Fibroblast of the conjunctiva (primary cell): ENCODE measurements around the gene TMEM201.
"Not testable (repeated sequence)": the region's sequence is repeated elsewhere in the genome, so short reads cannot be mapped to it uniquely, and the experiment has no call there.

Experiments used
- DNase-seq: peaks from one replicate; pipeline ENCODE4 v3.0.0-alpha.2; 2010; ENCODE audit warnings: low read depth

TMEM201 gene

DNA sequence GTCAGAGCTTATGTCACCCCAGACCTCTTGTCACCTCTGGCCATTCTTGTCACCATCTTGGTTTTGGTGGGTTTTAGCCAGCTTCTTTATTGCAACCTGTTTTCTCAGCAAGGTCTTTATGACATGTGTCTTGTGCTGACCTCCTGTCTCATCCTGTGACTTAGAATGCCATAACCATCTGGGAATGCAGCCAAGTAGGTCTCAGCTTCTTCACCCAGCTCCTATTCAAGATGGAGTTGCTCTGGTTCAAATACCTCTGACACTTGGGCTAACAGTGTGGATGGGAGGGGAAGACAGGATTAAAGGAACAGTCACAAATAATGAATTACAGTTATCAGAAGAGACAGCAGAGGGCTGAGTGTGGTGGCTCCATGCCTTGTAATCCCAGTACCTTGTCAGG lies 32.3 kb downstream of the TMEM201 start:
- no peak for DNase-seq

DNA sequence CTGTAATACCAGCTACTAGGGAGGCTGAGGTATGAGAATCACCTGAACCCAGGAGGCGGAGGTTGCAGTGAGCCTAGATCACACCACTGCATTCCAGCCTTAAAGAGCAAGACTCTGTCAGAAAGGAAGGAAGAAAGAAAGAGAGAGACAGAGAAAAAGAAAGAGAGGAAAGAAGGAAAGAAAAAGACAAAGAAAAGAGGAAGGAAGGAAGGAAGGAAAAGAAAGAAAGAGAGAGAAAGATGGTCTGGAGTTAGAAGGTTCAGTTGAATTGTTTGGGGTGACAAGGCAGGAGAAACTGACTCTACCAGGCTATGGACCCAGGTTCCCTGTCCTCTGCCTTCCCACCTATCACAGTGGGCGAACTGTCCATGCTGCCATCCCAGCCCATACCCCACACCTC lies 35.4 kb downstream of the TMEM201 start:
- no peak for DNase-seq

DNA sequence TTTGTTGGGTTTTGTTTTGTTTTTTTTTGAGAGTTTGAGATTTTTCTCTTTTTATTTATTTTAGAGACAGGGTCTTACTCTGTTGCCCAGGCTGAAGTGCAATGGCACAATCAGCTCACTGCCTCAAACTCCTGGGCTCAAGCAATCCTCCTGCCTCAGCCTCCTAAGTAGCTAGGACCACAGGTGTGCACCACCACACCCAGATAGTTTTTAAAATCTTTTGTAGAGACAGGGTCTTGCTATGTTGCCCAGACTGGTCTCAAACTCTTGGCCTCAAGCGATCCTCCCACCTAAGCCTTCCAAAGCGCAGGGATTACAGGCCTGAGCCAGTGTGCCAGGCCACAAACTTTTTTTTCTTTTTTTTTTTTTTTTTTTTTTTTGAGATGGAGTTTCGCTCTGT lies 36.3 kb downstream of the TMEM201 start:
- not testable (repeated sequence) for DNase-seq

DNA sequence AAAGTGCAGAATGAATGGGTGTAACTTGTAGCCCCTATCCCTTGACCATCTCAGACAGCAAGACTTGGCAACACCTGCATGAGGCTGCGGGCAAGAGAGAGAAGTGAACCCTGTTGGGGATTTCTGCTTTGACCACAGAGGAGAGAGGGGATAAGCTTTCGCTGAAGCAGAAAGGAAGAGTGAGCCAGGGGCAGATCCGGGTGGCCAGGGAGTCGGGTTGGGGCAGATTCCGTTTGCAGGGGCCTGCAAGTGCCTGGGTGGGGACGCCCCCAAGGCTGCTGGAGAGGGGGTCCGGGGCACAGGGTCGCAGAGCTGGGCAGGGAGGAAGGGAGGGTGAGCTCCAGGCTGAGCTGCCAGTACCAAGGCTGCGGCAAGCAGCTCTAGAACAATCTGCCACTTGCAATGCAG lies 37.5 kb downstream of the TMEM201 start:
- DNase-seq, result no peak

DNA sequence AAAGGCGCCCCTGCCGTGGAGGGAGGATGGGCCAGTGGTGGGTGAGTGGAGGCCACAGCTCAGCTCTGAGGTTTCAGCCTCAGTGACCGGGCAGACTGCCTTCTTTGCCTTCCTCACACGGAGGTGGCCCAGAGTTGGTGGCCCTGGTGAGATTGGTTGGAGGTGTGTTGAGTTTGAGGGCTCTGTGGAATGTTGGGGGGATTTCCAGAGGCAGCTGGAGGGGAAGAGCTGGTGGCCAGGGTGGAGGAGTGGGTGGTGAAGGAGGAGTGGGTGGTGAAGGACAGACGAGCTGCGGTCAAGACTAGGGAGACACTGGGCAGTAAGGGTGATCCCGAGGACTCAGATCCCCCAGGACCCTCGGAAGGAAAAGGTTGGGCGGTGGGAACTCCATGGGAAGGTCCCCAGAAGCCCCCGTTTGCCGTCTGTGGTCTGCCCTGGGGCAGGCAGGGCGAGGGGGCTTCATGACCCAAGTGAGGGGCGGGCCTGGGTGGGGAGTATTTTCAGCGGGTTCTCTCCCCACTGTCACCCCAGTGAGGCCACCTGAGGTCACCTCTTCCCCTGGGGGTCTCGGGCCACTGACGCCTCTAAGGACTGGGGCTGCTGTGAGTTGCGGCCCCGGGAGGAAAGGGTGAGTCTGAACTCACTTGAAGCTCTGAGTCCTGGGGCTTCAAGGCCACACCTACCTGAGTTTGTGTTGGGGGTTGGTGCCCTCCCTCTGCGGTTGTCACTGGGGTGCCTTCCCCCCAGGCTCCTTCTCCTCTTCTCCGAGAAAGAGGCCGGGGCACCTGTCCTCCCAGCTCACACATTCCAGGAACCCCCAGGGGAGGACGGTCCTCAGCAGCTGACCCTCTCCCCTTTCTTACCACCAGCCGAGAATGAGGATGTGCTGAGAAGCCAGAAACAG lies 40.1 kb downstream of the TMEM201 start:
- no peak for DNase-seq

DNA sequence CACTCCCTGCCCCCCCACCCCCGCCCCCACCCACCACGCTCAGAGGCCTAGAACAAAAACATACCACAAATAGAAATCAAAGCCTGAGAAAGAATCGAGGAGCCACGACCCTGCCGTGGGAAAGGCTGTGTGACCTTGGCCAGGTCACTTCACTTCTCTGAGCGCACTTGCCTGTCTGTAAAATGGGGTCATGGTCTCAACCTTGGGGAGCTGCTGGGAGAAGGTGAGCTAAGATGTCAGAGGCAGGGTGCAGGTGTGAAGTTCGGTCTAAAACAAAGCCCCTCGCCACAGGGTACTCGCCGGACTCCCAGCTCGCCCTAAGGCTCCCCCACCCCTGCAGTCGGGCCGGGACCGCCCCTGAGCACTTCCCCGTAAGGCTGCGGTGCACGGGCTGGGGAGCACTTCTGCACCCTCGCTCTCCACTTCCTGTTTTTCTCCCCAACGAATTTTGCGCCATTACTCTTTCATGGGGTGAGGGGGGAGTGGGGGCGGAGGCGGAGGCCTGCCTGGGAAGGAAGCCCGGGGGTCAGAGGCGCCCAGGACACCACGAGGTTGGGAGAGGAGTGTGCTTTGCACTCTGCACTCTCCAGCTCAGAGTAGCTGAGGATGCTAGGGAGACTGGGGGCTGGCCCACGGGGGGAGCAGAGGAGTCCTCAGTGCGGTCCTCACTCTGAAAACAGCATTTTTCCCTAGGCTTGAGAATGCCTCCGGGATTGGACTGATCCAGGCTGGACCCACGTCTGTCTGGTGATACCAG lies 40.9 kb downstream of the TMEM201 start:
- no peak for DNase-seq

DNA sequence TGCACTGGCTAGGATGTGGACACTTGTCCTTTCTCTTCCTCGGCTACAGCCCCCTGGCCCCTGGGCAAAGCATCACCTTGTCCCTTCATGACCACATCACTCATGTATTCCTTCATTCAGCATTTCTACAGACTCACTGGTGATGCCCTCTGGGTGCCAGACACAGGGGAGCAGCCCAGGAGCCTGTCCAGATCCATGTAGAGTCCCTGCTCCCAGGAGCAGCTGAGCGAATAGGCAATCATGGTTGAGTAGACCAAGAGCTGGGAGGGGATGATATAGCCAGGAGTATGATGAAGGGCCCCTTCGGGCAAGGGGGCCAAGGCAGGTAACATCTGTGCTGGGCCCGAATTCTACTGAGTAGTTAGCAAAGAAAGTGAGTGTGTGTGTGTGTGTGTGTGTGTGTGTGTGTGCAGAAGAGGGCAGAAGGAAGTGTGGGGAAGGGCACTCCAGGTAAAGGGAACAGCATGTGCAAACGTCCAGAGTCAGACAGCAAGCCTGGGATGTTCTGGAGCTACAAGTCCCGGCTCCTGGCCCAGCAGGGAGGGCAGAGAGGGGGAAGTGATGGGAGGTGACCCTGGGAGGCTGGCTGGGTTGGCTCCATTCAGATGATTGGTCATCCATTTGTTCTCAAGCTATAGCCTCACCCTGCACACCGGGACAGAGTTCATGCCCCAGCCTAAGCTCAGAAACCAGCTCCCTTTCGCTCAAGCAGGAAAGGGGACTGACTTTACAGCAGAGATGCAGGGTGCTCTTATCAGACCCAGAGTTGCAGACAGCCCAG lies 41.8 kb downstream of the TMEM201 start:
- DNase-seq, result no peak

DNA sequence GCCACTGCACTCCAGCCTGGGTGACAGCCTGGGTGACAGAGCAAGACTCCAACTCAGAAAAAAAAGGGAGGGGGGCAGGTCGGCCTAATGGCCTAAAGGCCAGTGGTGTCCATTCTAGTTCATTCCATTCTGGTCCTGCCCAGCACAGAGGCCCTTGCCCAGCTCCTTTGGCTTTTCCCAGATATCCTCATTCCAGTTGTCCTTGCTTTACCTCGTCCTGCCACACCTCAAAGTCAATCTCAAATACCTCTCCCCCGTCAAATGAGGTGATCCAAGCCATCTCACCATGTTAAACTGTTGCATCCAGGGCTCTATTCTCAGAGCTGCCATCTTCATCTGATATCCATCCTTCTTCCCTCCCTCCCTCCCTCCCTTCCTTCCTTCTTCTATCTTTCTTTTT lies 42.9 kb downstream of the TMEM201 start:
- DNase-seq, result no peak

DNA sequence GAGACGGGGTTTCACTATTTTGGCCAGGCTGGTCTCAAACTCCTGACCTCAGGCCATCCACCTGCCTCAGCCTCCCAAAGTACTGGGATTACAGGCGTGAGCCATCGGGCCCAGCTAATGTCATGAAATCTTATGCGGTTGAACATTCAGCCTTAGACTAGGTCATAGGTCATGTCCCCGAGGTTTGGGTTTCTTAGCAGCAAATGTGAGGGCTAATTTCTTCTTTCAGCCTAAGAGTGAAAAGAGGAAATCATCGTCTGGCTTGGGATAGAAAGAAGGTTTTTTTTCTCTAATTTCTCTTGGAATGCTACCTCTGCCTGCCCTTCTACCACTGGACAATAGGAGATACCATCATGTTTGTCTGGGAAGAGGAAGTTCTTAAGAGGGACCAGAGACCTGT lies 44.8 kb downstream of the TMEM201 start:
- no peak for DNase-seq

DNA sequence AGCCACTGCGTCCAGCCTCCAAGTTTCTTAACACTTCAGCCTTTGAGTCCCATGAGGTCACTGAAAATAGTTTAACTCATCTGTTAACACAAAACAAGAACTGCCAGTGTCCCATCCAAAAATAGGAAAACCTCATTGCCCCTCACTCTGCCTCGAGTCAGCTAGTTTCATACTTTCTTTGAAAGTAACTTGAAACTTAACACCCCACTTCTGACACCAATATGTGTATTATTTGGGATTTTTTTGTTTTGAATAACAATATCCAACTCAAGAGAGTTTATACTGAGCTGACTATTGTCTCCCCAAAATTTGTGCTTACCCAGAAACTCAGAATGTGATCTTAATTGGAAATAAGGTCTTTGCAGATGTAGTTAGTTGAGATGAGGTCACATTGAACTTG lies 45.9 kb downstream of the TMEM201 start:
- no peak for DNase-seq

DNA sequence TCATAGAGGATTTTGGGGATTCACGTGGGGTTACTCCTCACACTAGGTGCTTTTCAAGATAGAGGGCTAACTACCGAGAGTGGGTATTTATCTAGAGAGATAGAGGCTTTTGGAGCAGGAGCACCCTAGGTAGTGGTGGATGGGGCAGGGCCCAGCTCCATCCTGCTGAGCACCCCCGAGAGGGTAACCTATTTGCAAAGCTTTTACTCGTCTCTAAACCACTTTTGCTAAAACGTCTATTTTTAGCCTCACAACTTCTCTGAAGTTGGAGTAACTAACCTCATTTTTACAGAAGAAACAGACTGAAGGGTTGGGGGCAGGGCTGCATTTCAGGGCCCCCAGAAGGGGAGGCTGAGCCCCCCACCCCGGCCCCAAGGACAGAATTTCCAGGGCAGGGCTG lies 50.5 kb downstream of the TMEM201 start:
- DNase-seq, result no peak

DNA sequence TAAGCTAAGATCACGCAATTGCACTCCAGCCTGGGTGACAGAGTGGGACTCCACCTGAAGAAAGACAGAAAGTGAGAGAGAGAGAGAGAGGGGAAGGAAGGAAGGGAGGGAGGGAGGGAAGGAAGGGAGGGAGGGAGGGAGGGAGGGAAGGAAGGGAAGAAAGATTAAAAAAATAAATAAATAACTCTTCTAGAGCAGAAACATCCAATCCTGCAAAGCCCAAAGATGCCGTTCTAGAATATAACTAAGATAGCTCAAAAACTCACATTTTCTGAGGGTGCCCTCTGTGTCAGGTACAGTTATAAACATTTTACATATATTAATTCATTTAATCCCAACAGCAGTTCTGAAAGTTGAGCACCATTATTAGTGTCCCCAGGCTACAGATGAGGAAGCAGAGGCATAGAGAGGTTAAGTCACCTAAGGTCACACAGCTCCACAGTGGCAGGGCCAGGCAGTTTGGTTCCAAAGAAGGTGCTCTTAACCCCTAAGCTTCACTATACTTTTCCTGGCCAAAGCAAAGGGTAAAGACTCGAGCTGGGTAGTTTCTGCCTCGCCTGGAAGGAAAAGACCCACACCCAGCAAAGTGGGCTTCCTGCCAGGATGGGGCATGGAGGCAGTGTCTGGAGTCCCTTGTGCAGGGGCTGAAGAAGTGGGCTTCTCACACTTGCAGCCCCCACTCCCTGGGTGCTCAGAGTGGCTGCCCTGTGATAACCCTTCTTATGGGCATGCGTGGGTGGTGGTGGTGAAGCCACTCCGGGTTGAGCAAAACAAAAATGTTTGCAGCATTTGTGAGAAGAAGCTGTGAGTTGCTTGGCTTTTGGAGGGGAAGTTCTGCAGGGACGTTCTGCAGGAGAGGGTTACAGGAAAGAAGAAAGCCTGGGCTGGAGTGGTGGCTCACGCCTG lies 54.9 kb downstream of the TMEM201 start:
- DNase-seq, result no peak

DNA sequence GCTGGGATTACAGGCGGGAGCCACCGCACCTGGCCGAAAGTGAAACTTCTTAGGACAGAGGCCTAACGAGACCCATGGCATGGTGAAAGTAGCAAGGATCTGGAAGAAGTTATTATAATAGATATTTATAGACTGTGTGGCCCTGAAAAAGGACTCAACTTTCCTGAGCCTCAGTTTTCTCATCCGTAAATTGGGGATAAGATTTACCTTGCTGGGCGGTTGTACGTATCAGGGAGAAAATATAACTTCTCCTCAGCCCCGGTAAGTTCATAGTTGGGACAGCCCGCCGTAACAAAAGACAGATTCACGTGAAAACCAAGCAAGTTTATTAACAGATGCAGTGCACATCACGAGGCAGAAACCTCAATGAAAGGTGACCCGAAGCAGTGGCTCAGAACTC lies 57.3 kb downstream of the TMEM201 start:
- no peak for DNase-seq

DNA sequence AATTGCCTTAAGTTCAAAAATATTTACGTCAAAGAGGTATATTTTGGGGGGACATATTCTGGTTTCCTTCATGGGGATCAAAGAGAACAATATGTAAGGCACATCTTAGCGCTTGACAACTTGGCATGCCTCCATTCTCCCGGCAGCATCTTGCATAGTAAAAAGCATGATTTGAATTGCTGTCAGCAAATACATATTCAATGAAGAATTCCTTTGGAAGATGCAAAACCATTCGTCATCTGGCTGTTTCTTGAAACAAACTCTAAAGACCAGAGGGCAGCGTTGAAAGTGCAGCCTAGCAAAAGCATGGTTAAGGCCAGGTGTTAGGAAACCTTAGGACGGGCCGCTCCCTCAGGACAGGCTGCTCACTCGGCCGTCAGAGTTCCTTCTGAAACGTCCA lies 59.5 kb downstream of the TMEM201 start:
- DNase-seq, result no peak

DNA sequence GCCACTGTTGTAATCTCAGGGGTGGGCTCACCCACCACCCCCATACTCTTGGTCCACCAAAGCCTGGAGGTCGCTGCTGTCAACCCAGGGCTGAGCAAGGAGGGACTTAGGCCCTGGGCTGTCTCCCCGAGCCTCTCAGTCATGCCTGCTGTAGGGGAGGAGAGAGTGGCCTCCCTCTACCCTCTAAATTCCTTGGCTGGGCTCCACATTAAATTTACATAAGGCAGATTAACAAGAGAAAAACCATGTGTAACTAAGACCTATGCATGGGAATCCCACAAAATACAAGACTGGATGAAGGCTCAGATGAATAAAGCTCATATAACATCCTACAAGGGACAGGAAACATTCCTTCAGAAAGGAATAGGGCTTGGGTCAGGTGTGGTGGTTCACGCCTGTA lies 61.1 kb downstream of the TMEM201 start:
- no peak for DNase-seq

DNA sequence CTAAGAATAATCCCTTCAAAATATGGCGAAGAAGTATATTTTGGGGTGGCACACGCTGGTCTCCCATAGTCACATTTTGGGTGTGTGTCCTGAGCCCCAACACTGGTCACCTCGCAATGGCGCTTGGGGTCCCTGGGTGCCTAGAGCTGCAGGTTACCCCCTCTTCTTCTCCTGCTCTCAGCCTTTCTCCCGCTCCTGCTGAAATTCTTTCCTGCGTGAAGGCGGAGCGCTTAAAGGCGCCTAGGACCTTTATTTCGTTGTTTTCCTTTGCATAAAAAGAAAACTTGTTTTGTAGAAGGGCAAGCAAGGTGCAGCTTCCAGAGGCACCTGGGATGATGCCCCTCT lies 62.5 kb downstream of the TMEM201 start:
- no peak for DNase-seq

DNA sequence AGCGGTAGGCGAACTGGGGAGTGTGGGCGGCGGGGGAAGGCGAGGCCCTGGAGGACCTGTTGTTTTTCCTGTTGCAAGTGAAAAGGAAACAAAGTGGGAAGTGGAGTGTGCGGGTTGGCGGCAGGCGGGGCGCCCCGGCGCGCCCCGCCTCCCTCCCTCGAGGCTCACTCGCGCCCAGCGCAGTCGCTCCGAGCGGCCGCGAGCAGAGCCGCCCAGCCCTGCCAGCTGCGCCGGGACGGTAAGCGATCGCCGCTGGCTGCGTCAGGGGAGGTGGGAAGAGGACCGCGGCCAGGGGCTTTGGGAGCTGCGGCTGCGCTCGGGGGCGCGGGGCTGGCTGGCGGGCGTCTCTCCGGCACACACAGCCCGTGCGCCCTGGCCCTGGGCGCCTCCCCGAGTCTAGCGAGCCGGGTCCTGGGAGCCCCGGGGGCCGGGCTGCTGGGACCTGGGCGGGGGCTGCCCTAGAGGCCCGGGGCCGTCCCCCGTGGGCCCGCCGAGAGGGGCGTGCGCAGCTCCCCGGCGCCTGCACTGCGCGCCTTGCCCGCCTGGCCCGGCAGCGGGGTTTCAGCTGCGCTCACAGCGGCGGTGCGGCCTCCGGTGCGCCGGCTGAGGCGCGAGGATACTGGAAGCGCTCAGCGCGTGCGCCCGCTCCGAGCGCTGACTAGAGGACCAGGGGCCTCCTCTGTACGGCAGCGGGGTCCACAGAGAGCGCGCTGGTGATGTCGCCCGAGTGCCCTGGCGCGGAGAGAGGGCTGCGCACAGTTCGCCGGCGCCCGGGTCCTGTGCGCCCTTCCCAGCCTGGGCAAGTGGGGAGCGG lies 63.1 kb downstream of the TMEM201 start, which contains the start of gene PIK3CD:
Gene PIK3CD (plus strand): TSS at position 167 of the 814 bp plus-strand sequence. CDS start 58,725 bp downstream, outside the sequence.
- DNase-seq, result no peak

DNA sequence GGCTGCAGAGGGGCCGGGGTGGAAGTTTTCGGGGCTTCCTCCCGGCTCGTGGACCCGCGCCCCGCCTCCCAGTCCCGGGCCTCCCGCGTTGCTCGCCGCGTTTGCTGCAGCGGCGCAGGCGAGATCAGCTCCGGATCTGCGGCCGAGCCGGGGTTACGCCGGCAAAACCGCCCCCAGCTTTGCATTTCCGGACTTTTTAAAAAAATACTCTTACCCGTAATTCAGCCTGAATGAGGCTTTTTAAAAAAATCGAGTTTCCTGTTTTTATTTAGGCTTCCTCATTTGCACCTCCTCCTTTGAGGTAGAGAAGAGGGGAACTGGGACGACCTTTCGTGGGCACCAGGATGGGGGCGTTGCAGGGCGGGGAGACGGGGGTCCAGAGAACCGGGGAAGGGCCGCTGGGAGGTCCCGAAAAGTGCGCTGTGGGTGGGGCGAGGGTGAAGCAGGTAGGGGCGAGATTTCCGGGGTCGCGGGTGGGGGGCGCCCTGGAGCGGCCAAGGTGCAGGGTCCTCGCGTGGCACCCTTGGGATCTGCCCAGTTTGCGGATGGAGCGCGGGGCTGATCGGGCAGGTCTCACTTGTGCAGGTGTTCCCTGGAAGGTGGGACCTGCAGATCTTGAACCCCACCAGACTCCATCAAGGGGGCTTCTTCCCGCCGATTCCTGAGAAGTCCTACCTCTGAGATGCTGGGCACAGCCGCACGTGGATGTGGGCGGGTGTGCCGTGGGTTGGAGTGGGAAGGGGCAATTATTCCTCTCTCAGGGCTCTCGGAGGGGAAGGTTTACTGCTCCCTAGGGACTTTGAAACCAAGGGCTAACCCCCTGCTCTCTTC lies 63.9 kb downstream of the TMEM201 start:
- no peak for DNase-seq

DNA sequence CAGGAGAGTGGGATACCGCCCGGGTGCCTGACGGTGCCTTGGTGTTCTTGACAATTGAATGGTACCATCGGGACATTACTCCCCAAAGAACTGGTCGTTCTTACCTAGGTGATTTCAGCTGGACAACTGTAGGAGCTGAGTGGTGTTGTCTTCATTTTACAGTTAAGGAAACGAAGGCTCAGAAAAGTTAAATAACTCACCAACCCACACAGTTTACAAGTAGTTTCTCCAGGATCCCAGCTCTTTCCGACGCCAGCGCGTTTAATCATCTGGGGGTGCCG lies 64.4 kb downstream of the TMEM201 start:
- no peak for DNase-seq

DNA sequence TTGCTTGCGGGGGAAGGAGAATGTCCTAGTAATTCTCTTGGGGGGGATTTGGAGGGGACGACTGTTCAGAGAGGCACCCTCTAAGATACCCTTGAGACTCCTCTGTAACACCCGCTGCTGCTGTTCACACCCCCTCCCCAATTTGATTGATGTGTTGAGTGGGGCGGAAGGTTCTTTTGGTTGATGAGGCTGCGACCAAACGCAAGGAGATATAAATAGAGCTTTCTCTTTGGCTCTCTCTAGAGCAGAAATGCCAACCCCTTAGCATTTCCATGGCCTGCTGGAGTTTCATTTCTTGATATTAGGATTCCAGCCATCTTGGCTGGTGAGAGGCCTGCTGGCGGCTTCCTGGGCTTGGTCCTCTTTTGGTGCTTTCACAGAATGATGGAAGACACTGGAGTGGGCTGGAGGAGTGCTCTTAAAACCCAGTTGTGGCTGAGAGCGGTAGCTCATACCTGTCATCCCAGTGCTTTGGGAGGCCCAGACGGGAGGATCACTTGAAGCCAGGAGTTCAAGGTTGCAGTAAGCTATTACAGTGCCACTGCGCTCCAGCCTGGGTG lies 64.9 kb downstream of the TMEM201 start:
- DNase-seq, result no peak
